Retinal pigment epithelial cell (primary cell): Measurements from ENCODE around the gene LARP1B.
"Not testable (repeated sequence)": the region's sequence is repeated elsewhere in the genome, so short reads cannot be mapped to it uniquely, and the experiment has no call there.

Experiments
- DNase-seq: peaks from one replicate; pipeline ENCODE4 v3.0.0-alpha.2; 2010; ENCODE audit warnings: low read depth
- H3K4me3 ChIP-seq: 2 replicates; pipeline ENCODE4 v1.5.1; 2011; ENCODE audit warnings: mild to moderate bottlenecking, low read length, control low read depth, moderate library complexity
- TF ChIP-seq, protein P1 (sequence below): conservative IDR thresholded peaks from 2 replicates; pipeline ENCODE4 v1.5.1; 2011; ENCODE audit warnings: low read depth, low read length, control low read depth, inconsistent platforms

LARP1B gene

DNA sequence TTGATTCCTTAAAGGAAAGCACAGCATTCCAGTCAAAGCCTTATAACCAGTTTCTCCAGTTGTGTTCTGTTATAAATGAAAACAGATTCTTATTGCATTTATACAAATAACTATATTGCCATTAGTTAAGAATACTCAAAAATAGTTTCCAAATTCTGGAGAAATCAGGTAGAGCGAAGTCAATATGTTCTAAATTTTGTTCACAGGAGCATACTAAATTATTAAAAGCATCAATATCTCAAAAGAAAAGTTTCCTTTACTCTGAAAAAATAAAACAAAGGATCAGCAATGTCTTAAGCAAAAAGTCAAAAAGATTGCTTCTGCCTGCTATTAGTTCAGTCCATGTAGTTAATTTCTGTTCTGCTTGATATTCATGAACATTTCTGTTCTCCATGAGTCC lies 186.8 kb downstream of the LARP1B start:
- TF ChIP-seq, protein P1, sequence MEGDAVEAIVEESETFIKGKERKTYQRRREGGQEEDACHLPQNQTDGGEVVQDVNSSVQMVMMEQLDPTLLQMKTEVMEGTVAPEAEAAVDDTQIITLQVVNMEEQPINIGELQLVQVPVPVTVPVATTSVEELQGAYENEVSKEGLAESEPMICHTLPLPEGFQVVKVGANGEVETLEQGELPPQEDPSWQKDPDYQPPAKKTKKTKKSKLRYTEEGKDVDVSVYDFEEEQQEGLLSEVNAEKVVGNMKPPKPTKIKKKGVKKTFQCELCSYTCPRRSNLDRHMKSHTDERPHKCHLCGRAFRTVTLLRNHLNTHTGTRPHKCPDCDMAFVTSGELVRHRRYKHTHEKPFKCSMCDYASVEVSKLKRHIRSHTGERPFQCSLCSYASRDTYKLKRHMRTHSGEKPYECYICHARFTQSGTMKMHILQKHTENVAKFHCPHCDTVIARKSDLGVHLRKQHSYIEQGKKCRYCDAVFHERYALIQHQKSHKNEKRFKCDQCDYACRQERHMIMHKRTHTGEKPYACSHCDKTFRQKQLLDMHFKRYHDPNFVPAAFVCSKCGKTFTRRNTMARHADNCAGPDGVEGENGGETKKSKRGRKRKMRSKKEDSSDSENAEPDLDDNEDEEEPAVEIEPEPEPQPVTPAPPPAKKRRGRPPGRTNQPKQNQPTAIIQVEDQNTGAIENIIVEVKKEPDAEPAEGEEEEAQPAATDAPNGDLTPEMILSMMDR, result no peak
- DNase-seq, result no peak
- H3K4me3 ChIP-seq, result no peak overlapping the region

DNA sequence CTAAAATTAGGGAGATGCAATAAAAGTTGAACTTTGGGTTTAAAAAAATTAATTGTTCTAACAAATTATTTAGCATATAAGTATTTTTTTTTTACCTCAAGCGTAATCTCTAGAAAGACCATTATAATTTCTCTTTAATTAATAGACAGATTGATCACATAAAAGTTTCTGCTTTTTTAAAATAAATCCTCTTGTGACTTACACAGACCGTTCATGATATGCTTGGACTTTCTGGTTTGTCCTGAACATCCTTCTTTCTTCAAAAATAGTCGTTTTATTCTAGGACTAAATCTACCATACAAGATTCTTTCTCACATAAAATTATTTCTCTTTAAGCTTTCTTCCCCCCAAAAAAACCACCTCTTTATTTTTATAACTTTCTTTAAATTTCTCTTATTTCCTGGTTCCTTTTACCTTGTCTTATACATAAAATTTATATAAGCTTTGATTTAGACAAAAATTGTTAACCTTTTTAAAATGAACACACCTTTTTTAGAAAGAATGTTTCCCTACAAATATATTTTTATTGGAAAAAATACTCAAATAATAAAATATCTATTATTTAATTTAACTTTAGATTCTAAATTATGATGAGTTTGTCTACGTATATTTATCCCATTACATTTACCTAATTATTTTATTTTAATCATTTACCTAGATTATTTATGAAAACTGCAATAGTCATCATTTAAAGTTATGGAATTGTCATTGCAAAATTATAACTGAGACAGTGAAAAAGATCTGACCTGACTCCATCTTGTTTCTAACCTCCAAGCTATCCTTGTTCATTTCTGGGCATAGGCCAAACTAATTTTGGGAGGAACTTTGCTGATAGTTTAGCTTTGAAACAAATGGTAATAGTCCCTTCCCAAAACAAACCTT lies 188.9 kb downstream of the LARP1B start:
- no peak overlapping the region for H3K4me3 ChIP-seq
- DNase-seq, result no peak
- TF ChIP-seq, protein P1, result no peak

DNA sequence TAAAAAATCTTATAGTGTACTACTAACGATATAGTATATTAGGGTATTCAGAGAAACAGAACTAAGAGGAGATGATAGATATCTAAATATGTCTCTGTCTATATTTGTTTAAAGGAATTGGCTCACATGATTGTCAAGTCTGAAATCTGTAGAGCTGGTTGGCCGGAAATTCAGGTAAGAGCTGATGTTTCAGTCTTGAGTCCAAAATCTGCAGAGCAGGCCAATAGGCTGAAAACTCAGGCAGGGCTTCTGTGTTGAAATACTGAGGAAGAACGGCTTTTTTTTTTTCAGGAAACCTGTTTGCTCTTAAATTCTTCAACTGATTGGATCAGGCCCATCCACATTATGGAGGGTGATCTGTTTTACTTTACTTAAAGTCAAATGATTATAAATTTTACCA lies 194.8 kb downstream of the LARP1B start:
- H3K4me3 ChIP-seq, result no peak overlapping the region
- DNase-seq, result no peak
- TF ChIP-seq, protein P1, result no peak

DNA sequence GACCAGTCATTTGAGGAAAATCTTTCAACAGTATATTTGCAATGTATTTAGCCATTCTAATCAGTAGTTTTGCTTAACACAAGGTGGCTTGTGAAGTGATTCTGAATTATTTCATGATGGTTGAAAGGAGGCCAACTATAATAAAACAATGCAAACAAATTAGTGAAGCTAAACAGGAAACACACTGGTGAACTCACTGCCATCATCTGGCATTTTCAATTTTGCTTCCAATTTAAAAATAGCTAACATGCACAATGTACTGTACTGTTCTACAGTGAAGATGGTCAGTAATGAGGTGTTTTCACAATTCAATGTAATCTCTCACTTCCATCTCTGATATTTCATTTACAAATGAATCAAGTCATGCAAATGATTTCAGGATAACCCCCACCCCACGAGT lies 195.4 kb downstream of the LARP1B start:
- TF ChIP-seq, protein P1, result no peak
- H3K4me3 ChIP-seq, result no peak overlapping the region
- DNase-seq, result no peak

DNA sequence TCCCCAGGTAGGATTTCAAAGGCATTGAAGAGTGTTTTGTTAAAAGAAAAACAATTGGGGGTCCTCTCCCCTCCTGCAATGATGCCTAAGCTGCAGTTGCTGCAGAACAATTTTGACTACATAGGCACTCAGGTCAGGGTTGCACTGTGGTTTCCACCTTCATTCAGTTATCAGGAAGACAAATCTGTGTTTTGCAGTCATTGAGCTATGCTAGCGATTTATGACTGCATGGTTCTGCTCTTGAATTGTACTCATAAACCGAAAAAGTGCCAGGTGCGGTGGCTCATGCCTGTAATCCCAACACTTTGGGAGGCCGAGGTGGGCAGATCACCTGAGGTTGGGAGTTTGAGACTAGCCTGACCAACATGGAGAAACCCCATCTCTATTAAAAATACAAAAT lies 197.1 kb downstream of the LARP1B start:
- H3K4me3 ChIP-seq, DNase-seq: not testable (repeated sequence)

DNA sequence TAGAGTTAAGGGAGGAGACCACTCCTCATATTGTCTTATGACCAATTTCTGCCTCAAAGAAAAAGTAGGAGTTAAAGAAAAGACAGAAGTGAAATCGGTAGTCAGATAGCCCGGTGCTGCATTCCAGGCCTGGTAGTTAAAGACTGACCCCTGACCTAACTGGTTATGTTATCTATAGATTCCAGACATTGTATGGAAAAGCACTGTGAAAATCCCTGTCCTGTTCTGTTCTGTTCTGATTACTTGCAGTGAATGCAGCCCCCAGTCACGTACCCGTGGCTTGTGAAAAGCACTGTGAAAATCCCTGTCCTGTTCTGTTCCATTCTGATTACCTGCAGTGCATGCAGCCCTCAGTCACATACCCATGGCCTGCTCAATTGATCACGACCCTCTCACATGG lies 198.8 kb downstream of the LARP1B start:
- DNase-seq, H3K4me3 ChIP-seq: not testable (repeated sequence)
